Ascending aorta (tissue), 2 donors: ENCODE data around the gene CPNE4. TPM values are rescaled to one million over a fixed set of nuclear protein-coding genes. Genes with fewer than 3 reads are reported as not detected.

Experiments
- DNase-seq, 2 donors: peaks; one replicate each; pipeline ENCODE4 v3.0.0-alpha.2; 2019; ENCODE audit warnings: low spot score in 2 of 2
- H3K27ac ChIP-seq, 2 donors: fragments of 200-600 bp; sonication (generic); one replicate each; pipeline ENCODE4 v1.5.1; 2016 to 2017; ENCODE audit warnings: mild to moderate bottlenecking in 1 of 2
- H3K27me3 ChIP-seq: fragments of 200-600 bp; sonication (generic); one replicate; pipeline ENCODE4 v1.5.1; 2017
- H3K36me3 ChIP-seq, 2 donors: fragments of 200-600 bp; sonication (generic); one replicate each; pipeline ENCODE4 v1.5.1; 2016
- H3K4me1 ChIP-seq, 2 donors: fragments of 200-600 bp; sonication (generic); one replicate each; pipeline ENCODE4 v1.5.1; 2016 to 2017; ENCODE audit warnings: mild to moderate bottlenecking in 1 of 2
- H3K4me3 ChIP-seq, 2 donors: fragments of 200-600 bp; sonication (generic); one replicate each; pipeline ENCODE4 v1.5.1; 2016 to 2017; ENCODE audit warnings: mild to moderate bottlenecking in 1 of 2
- H3K9me3 ChIP-seq, 2 donors: fragments of 200-600 bp; sonication (generic); one replicate each; pipeline ENCODE4 v1.5.1; 2016
- CTCF ChIP-seq, 3 experiments: fragments of 200-600 bp in 2 of 3; fragments of 450-650 bp in 1 of 3; sonication (generic) in 2 of 3; IDR thresholded peaks; one replicate each; pipeline ENCODE4 v1.5.1; 2016 to 2019; ENCODE audit warnings: antibody characterized with exemption in 3 of 3, mild to moderate bottlenecking in 1 of 3, moderate library complexity in 1 of 3
- intact Hi-C: fragments of 100-400 bp; cut with DNase I; formaldehyde crosslinking; loops from one replicate; pipeline ENCODE4 v1.15.1; 2023
- total RNA-seq: library from RNA; depleted of rRNA; stranded (reverse); fragments of >200 nt; gene quantifications from one replicate; pipeline ENCODE4 v1.1.0, GENCODE V29; 2016

The CPNE4 gene
- total RNA-seq, 1 donor from 2014 or later = not detected

GRCh38 chr3:131948806-131949205 is 86.0 kb downstream of the CPNE4 start:
- intact Hi-C loops = no loop called here
- TF ChIP-seq CTCF (IDR thresholded peaks at IDR 0.05) = no peak
- H3K27me3 ChIP-seq = no peaks in the 10 kb centered on the region

DNA sequence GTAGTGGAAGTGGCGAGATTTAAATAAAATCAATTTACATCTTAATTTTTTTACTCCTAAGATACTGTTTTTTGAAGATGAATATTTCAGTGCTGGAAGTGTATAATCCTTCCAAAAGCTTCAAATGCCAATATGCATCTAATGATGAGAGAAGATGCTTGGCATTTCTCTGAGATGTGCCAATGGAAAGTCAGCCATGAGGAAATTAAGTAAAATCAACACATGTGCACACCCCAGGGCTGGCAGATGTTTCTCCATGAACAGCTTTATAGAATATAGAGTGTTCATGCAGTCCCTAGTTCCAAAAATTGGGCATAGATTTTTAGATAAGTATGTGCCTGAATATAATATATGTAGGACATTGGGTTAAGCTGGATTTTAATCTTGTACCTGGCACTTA is 90.1 kb downstream of the CPNE4 start:
- no peaks in the 10 kb centered on the region for H3K4me1 ChIP-seq
- H3K36me3 ChIP-seq = no peaks in the 10 kb centered on the region
- TF ChIP-seq CTCF (IDR thresholded peaks at IDR 0.05) = no peak
- no peak for DNase-seq
- H3K27ac ChIP-seq = no peak overlapping the region
- no peak overlapping the region for H3K4me3 ChIP-seq
- H3K9me3 ChIP-seq = no peaks in the 10 kb centered on the region
- H3K27me3 ChIP-seq = no peaks in the 10 kb centered on the region
- intact Hi-C loops = no loop called here

More at GRCh38 chr3:131948806-131949205, 86.0 kb downstream of the CPNE4 start:
- no peaks in the 10 kb centered on the region for H3K4me1 ChIP-seq
- no peaks in the 10 kb centered on the region for H3K9me3 ChIP-seq
- no peak overlapping the region for H3K4me3 ChIP-seq
- no peak overlapping the region for H3K27ac ChIP-seq
- H3K36me3 ChIP-seq = no peaks in the 10 kb centered on the region
- DNase-seq = no peak

GRCh38 chr3:131933665-131934064 is 101.1 kb downstream of the CPNE4 start:
- no peaks in the 10 kb centered on the region for H3K9me3 ChIP-seq
- H3K27ac ChIP-seq = no peak overlapping the region
- no peaks in the 10 kb centered on the region for H3K4me1 ChIP-seq
- intact Hi-C loops = no loop called here
- no peak for TF ChIP-seq CTCF (IDR thresholded peaks at IDR 0.05)
- H3K27me3 ChIP-seq = no peaks in the 10 kb centered on the region
- DNase-seq = no peak
- no peak overlapping the region for H3K4me3 ChIP-seq
- H3K36me3 ChIP-seq = no peaks in the 10 kb centered on the region

GRCh38 chr3:131928593-131928992 is 106.2 kb downstream of the CPNE4 start:
- intact Hi-C loops = no loop called here
- no peaks in the 10 kb centered on the region for H3K27me3 ChIP-seq
- DNase-seq = no peak
- no peak for TF ChIP-seq CTCF (IDR thresholded peaks at IDR 0.05)
- H3K9me3 ChIP-seq = no peaks in the 10 kb centered on the region
- H3K4me3 ChIP-seq = no peak overlapping the region
- H3K36me3 ChIP-seq = no peaks in the 10 kb centered on the region
- H3K4me1 ChIP-seq = no peaks in the 10 kb centered on the region
- no peak overlapping the region for H3K27ac ChIP-seq

GRCh38 chr3:131925571-131925970 is 109.2 kb downstream of the CPNE4 start:
- intact Hi-C loops = no loop called here
- H3K27ac ChIP-seq = no peak overlapping the region
- DNase-seq = no peak
- H3K27me3 ChIP-seq = no peaks in the 10 kb centered on the region
- no peaks in the 10 kb centered on the region for H3K4me1 ChIP-seq
- TF ChIP-seq CTCF (IDR thresholded peaks at IDR 0.05) = no peak
- no peaks in the 10 kb centered on the region for H3K36me3 ChIP-seq
- no peak overlapping the region for H3K4me3 ChIP-seq
- no peaks in the 10 kb centered on the region for H3K9me3 ChIP-seq

- no peak overlapping the region for H3K4me3 ChIP-seq
- no peak for TF ChIP-seq CTCF (IDR thresholded peaks at IDR 0.05)
- no peak overlapping the region for H3K27ac ChIP-seq
- H3K9me3 ChIP-seq = no peaks in the 10 kb centered on the region
- H3K36me3 ChIP-seq = no peaks in the 10 kb centered on the region
- DNase-seq = no peak
- no peaks in the 10 kb centered on the region for H3K4me1 ChIP-seq
- no peaks in the 10 kb centered on the region for H3K27me3 ChIP-seq
- intact Hi-C loops = no loop called here
Observed at GRCh38 chr3:131922356-131922755, 112.5 kb downstream of the CPNE4 start.
